Spleen (tissue), 11 donors: ENCODE results near the gene NAPB. TPM values are rescaled to one million over a fixed set of nuclear protein-coding genes. Genes with fewer than 3 reads are reported as not detected.

Source experiments
- DNase-seq: peaks from one replicate; pipeline ENCODE4 v3.0.0-alpha.2; 2020
- H3K27ac ChIP-seq, 8 donors: fragments of 200-600 bp; sonication (generic) in 7 of 8; 1 replicate in 4 of 8; 2 replicates in 4 of 8; pipeline versions ENCODE4 v1.5.0 to v1.8.0; 2016 to 2021; ENCODE audit warnings: inconsistent platforms in 4 of 8, mild to moderate bottlenecking in 4 of 8, moderate library complexity in 1 of 8
- H3K27me3 ChIP-seq, 7 donors: fragments of 200-600 bp; sonication (generic) in 6 of 7; replicated peaks in 1 of 7; 1 replicate in 4 of 7; 2 replicates in 3 of 7; pipeline versions ENCODE4 v1.5.0 to v1.8.0; 2016 to 2021; ENCODE audit warnings: inconsistent platforms in 3 of 7, mild to moderate bottlenecking in 1 of 7
- H3K36me3 ChIP-seq, 6 donors: fragments of 200-600 bp; sonication (generic) in 5 of 6; 1 replicate in 4 of 6; 2 replicates in 2 of 6; pipeline versions ENCODE4 v1.5.0 to v1.8.0; 2016 to 2021; ENCODE audit warnings: inconsistent platforms in 2 of 6
- H3K4me1 ChIP-seq, 6 donors: fragments of 200-600 bp; sonication (generic) in 5 of 6; 1 replicate in 3 of 6; 2 replicates in 3 of 6; pipeline versions ENCODE4 v1.5.0 to v1.8.0; 2016 to 2021; ENCODE audit warnings: inconsistent platforms in 3 of 6
- H3K4me3 ChIP-seq, 8 donors: fragments of 200-600 bp; sonication (generic) in 7 of 8; 1 replicate in 4 of 8; 2 replicates in 4 of 8; pipeline versions ENCODE4 v1.5.0 to v1.8.0; 2016 to 2021; ENCODE audit warnings: inconsistent platforms in 4 of 8, mild to moderate bottlenecking in 4 of 8, moderate library complexity in 2 of 8
- H3K9me3 ChIP-seq, 8 donors: fragments of 200-600 bp; sonication (generic) in 7 of 8; 1 replicate in 4 of 8; 2 replicates in 4 of 8; pipeline versions ENCODE4 v1.5.0 to v1.8.0; 2016 to 2021; ENCODE audit warnings: inconsistent platforms in 4 of 8
- CTCF ChIP-seq, 11 experiments: fragments of 200-600 bp in 7 of 11; fragments of 450-650 bp in 4 of 11; sonication (generic) in 4 of 11; IDR thresholded peaks in 8 of 11; conservative IDR thresholded peaks in 3 of 11; 1 replicate in 7 of 11; 2 replicates in 4 of 11; pipeline versions ENCODE4 v1.4.0 to v1.8.0; 2016 to 2021; ENCODE audit warnings: antibody characterized with exemption in 11 of 11, inconsistent platforms in 4 of 11, mild to moderate bottlenecking in 1 of 11
- POLR2A ChIP-seq, 3 donors: fragments of 450-650 bp; IDR thresholded peaks; one replicate each; pipeline ENCODE4 v1.5.1; 2017; ENCODE audit warnings: antibody characterized with exemption in 3 of 3, mild to moderate bottlenecking in 1 of 3
- POLR2AphosphoS5 ChIP-seq, 3 donors: sonication (generic); formaldehyde crosslinking; IDR thresholded peaks; one replicate each; pipeline ENCODE4 v1.5.1; 2017; ENCODE audit warnings: antibody characterized with exemption in 3 of 3
- WGBS, 5 donors: extraction: QIAGEN DNeasy Blood & Tissue Kit in 3 of 5; methylation state at CpG; one replicate each; pipeline versions ENCODE4 v1.1.5 to v1.1.7; 2013 to 2018; 5-methylcytosine and 5-hydroxymethylcytosine counted together
- intact Hi-C: fragments of 100-400 bp; cut with DNase I; formaldehyde crosslinking; loops from one replicate; pipeline ENCODE4 v1.15.0; 2023; ENCODE audit warnings: low total_unique reads
- polyA plus RNA-seq, 3 donors: library from polyadenylated mRNA; stranded (reverse); fragments of 200-250 nt; gene quantifications; one replicate each; pipeline ENCODE4 v1.2.1, GENCODE V29; 2013
- total RNA-seq, 7 donors: library from RNA; depleted of rRNA in 3 of 7; stranded (reverse); fragments of >200 nt in 3 of 7; fragmentation: NEBNext Ultra II Directional in 4 of 7; extraction: Animal tissue kit (Norgen Biotek cat#: 25700) in 4 of 7; gene quantifications; one replicate each; pipeline versions ENCODE4 v1.1.0 to v1.2.1, GENCODE V29; 2016 to 2021
- donor health status: healthy with polysubstance abuse.
- donor health status: DM: no; HTN: no; CAD: no; lungs with moderate emphysema.
- donor health status: DM: no; HTN: no; CAD: no.
- donor health status: Bipolar disorder and iron deficiency.
- donor health status: healthy.
- donor health status: DM: no; HTN: no; CAD: no.
- donor health status: DM: yes; HTN: yes; CAD: no.

NAPB gene
- total and polyA plus RNA-seq, 10 donors, result 3.4 to 31.9 (median 14.0) TPM

GRCh38 chr20:23449421-23449820 is 28.1 kb upstream of the NAPB start:
- no peak for DNase-seq
- H3K36me3 ChIP-seq, result no peaks in the 10 kb centered on the region
- peaks cover 0 to 6% (median 0%) of the 10 kb centered on the region in 7 donors for H3K27me3 ChIP-seq
- intact Hi-C loops, result no loop called here
- WGBS, 5 donors, result 4 to 45% (median 15%) methylated on average over 3 of the region's 3 CpGs
- H3K4me3 ChIP-seq, result no peak overlapping the region
- H3K9me3 ChIP-seq, result no peaks in the 10 kb centered on the region
- no peak overlapping the region for H3K27ac ChIP-seq
- TF ChIP-seq POLR2AphosphoS5 (IDR thresholded peaks at IDR 0.05), result no peak
- TF ChIP-seq POLR2A (IDR thresholded peaks at IDR 0.05), result no peak
- TF ChIP-seq CTCF (IDR thresholded peaks at IDR 0.05 in 8 of 11, conservative IDR thresholded peaks at IDR 0.05 in 3 of 11), result no peak
- no peaks in the 10 kb centered on the region for H3K4me1 ChIP-seq

- no peak overlapping the region for H3K27ac ChIP-seq
- peaks cover 0 to 4% (median 0%) of the 10 kb centered on the region in 7 donors for H3K27me3 ChIP-seq
- H3K4me3 ChIP-seq, result no peak overlapping the region
- peak; percentile 63 for DNase-seq
- WGBS, 5 donors, result 92 to 95% (median 93%) methylated on average over 5 of the region's 5 CpGs
- H3K4me1 ChIP-seq, result no peaks in the 10 kb centered on the region
- H3K9me3 ChIP-seq, result no peaks in the 10 kb centered on the region
- TF ChIP-seq POLR2AphosphoS5 (IDR thresholded peaks at IDR 0.05) (no peak), POLR2A (IDR thresholded peaks at IDR 0.05) (no peak), CTCF (IDR thresholded peaks at IDR 0.05 in 8 of 11, conservative IDR thresholded peaks at IDR 0.05 in 3 of 11) (no peak)
- no peaks in the 10 kb centered on the region for H3K36me3 ChIP-seq
- intact Hi-C loops, result no loop called here
Measured at GRCh38 chr20:23448167-23448566, 26.9 kb upstream of the NAPB start.

GRCh38 chr20:23446505-23446904 is 25.2 kb upstream of the NAPB start:
- peaks cover 0 to under 1% (median 0%) of the 10 kb centered on the region in 7 donors for H3K27me3 ChIP-seq
- no peaks in the 10 kb centered on the region for H3K9me3 ChIP-seq
- DNase-seq, result peak; percentile 71
- H3K4me3 ChIP-seq, result no peak overlapping the region
- TF ChIP-seq POLR2AphosphoS5 (IDR thresholded peaks at IDR 0.05) (no peak), CTCF (IDR thresholded peaks at IDR 0.05 in 8 of 11, conservative IDR thresholded peaks at IDR 0.05 in 3 of 11) (peak in 9 of 11 experiments; percentile 12 to 46 (median 22)), POLR2A (IDR thresholded peaks at IDR 0.05) (no peak)
- WGBS, 5 donors, result 76 to 83% (median 80%) methylated on average over 8 of the region's 8 CpGs
- H3K4me1 ChIP-seq, result peaks cover 0 to 5% (median 0%) of the 10 kb centered on the region in 6 donors
- H3K27ac ChIP-seq, result no peak overlapping the region
- intact Hi-C loops, result no loop called here
- H3K36me3 ChIP-seq, result no peaks in the 10 kb centered on the region

GRCh38 chr20:23445596-23446217 is 24.4 kb upstream of the NAPB start:
- H3K27ac ChIP-seq, result no peak overlapping the region
- no peaks in the 10 kb centered on the region for H3K36me3 ChIP-seq
- WGBS, 5 donors, result 89 to 95% (median 92%) methylated on average over 7 of the region's 7 CpGs
- H3K4me3 ChIP-seq, result no peak overlapping the region
- intact Hi-C loops, result no loop called here
- TF ChIP-seq POLR2A (IDR thresholded peaks at IDR 0.05) (no peak), POLR2AphosphoS5 (IDR thresholded peaks at IDR 0.05) (no peak), CTCF (IDR thresholded peaks at IDR 0.05 in 8 of 11, conservative IDR thresholded peaks at IDR 0.05 in 3 of 11) (no peak)
- no peaks in the 10 kb centered on the region for H3K9me3 ChIP-seq
- H3K27me3 ChIP-seq, result no peaks in the 10 kb centered on the region
- no peak for DNase-seq
- peaks cover 0 to 5% (median 0%) of the 10 kb centered on the region in 6 donors for H3K4me1 ChIP-seq
